OCI-M2 (cell line): Measurements from ENCODE around the gene NELL1.

Experiments
- DNase-seq: peaks from one replicate; lab custom pipeline; 2025; ENCODE audit not compliant: unreplicated experiment; lab: John Stamatoyannopoulos, UW

NELL1 gene

GRCh38 chr11:20661850-20662249, 7.5 kb upstream of the NELL1 start:
- no peak for DNase-seq

GRCh38 chr11:20668131-20668809, 1.1 kb upstream of the NELL1 start:
- DNase-seq: no peak

- no peak for DNase-seq
These were observed 666 bp downstream of the NELL1 start for GRCh38 chr11:20669820-20670684.

- no peak for DNase-seq
These were observed 1.6 kb downstream of the NELL1 start for GRCh38 chr11:20670932-20671403.

GRCh38 chr11:20671856-20672546, 2.6 kb downstream of the NELL1 start:
- DNase-seq: no peak

GRCh38 chr11:20672575-20672974, 3.2 kb downstream of the NELL1 start:
- no peak for DNase-seq

- no peak for DNase-seq
These were observed 7.3 kb downstream of the NELL1 start for GRCh38 chr11:20676658-20677057.

- DNase-seq: no peak
These were observed 19.4 kb downstream of the NELL1 start for GRCh38 chr11:20688761-20689160.

GRCh38 chr11:20707876-20708275, 38.5 kb downstream of the NELL1 start:
- no peak for DNase-seq

GRCh38 chr11:20712912-20713311, 43.5 kb downstream of the NELL1 start:
- no peak for DNase-seq

- DNase-seq: no peak
These were observed 46.1 kb downstream of the NELL1 start for GRCh38 chr11:20715464-20715863.

GRCh38 chr11:20715931-20716330, 46.5 kb downstream of the NELL1 start:
- no peak for DNase-seq

- no peak for DNase-seq
These were observed 50.4 kb downstream of the NELL1 start for GRCh38 chr11:20719821-20720220.

- DNase-seq: no peak
These were observed 54.0 kb downstream of the NELL1 start for GRCh38 chr11:20723366-20723765.

GRCh38 chr11:20729597-20730105, 60.3 kb downstream of the NELL1 start:
- DNase-seq: no peak

- DNase-seq: no peak
These were observed 62.4 kb downstream of the NELL1 start for GRCh38 chr11:20731676-20732215.

GRCh38 chr11:20739107-20739506, 69.7 kb downstream of the NELL1 start:
- no peak for DNase-seq

GRCh38 chr11:20739577-20739976, 70.2 kb downstream of the NELL1 start:
- no peak for DNase-seq

- no peak for DNase-seq
These were observed 85.5 kb downstream of the NELL1 start for GRCh38 chr11:20754933-20755332.

GRCh38 chr11:20759541-20759940, 90.2 kb downstream of the NELL1 start:
- no peak for DNase-seq

- no peak for DNase-seq
These were observed 91.4 kb downstream of the NELL1 start for GRCh38 chr11:20760811-20761210.
